NCI-H1105 treated with DMSO at 0.1 percent for 48 hours (cell line): ENCODE measurements around the gene FAF1.
"Not testable (repeated sequence)": the region's sequence is repeated elsewhere in the genome, so short reads cannot be mapped to it uniquely, and the experiment has no call there.

Experiments used
- DNase-seq: peaks from one replicate; lab custom pipeline; 2025; lab: John Stamatoyannopoulos, UW

The FAF1 gene

GRCh38 chr1:50959303-50959912, 659 bp downstream of the FAF1 start:
- DNase-seq = peak; percentile 58

DNA sequence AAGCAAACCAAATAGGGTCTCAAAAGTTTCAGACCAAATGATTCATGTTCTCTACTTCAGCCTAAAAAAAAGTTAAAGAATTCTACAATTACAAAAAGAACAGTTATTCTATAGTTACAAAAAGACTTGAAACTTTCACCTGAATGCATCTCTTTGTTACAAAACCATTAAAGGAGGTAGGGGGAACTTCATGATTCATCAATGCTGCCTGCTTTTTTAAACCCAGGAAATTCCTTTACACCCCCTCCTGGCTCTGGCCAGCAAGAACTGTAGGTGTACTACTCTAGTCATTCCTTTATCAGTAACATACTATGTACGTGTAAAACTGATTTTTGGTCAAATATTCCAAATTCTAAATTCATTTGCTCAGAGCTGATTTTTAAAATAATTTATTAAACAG, 5.0 kb downstream of the FAF1 start:
- DNase-seq = no peak

DNA sequence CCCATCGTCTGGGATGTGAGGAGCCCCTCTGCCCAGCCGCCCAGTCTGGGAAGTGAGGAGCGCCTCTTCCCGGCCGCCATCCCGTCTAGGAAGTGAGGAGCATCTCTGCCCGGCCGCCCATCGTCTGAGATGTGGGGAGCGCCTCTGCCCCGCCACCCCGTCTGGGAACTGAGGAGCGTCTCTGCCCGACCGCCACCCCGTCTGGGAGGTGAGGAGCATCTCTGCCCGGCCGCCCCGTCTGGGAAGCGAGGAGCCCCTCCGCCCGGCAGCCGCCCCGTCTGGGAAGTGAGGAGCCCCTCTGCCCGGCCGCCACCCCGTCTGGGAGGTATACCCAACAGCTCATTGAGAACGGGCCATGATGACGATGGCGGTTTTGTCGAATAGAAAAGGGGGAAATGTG, 7.5 kb downstream of the FAF1 start:
- DNase-seq = not testable (repeated sequence)

- no peak for DNase-seq
Observed at GRCh38 chr1:50950396-50950795, 9.7 kb downstream of the FAF1 start.

GRCh38 chr1:50949286-50949982, 10.6 kb downstream of the FAF1 start:
- no peak for DNase-seq

DNA sequence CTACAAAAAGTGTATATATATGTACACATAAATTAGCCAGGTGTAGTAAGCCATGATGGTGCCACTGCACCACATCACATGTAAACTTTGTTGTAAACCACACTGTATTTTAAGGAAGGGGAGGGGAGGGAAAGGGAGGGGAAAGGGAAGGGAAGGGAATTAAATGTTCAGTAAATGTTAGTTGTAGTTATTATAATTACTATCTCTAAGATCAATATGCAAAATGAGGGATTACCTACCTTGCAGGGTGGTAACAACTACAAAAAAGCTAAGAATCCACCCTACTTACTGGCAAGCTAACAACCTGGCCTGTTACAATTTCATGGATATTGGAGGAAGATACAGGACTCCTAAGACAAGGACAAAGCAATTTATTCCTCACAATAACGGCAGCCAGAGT, 17.7 kb downstream of the FAF1 start:
- no peak for DNase-seq

DNA sequence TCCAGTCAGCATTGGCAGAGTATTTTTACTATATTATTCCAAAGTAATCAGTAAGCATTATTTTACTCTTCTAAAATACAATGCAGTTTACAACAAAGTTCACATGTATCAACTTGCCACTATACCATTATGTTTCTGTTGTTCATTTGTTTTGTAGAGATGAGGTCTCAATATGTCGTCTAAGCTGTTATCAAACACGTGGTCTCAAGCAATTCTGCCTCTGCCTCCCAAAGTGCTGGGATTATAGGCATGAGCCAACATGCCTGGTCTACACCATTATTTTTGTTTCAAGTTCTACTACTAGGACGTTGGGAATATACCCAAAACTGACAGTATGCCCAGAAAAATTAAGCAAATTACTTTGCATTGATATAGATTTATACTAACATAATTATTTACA, 19.8 kb downstream of the FAF1 start:
- DNase-seq = peak; percentile 22

GRCh38 chr1:50936321-50936720, 23.7 kb downstream of the FAF1 start:
- no peak for DNase-seq

DNA sequence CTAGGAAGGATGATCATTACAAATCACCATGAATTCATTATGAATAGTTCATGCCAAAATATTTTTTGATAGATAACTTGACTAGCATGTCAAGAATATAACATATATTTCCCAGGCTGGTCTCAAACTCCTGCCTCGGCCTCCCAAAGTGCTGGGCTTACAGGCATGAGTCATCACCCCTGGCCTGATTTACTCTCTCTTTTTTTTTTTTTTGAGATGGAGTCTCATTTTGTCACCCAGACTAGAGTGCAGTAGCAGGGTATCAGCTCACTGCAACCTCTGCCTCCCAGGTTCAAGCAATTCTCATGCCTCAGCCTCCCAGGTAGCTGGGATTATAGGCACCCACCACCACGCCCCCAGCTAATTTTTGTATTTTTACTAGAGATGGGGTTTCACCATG, 24.8 kb downstream of the FAF1 start:
- not testable (repeated sequence) for DNase-seq

DNA sequence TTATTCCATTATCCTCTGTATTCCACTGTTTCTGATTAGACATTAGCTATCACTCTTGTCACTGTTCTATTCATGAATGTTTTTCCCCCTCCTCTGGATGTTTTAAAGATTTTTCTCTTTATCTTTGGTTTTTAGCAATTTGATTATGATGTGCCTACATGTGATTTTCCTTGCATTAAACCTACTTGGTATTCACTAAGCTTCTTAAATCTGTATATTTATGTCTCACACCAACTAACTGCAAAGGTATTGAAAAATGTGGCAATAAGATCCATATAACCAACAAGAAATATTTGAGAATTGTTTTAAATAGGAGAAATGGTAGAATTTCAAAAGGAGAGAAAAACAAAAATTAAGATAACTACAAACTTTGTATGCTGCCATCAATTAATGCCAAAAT, 25.2 kb downstream of the FAF1 start:
- no peak for DNase-seq

DNA sequence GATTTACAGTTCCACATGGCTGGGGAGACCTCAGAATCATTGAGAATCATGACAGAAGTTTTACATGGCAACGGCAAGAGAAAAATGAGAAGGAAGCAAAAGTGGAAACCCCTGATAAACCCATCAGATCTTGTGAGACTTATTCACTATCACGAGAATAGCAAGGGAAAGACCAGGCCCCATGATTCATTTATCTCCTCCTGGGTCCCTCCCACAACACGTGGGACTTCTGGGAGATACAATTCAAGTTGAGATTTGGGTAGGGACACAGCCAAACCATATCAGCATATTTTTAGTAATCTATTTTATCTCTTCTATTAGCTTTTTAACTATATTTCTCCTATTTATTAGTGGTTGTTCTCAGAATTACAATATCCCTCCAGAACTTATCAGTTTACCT, 26.3 kb downstream of the FAF1 start:
- DNase-seq = not testable (repeated sequence)

DNA sequence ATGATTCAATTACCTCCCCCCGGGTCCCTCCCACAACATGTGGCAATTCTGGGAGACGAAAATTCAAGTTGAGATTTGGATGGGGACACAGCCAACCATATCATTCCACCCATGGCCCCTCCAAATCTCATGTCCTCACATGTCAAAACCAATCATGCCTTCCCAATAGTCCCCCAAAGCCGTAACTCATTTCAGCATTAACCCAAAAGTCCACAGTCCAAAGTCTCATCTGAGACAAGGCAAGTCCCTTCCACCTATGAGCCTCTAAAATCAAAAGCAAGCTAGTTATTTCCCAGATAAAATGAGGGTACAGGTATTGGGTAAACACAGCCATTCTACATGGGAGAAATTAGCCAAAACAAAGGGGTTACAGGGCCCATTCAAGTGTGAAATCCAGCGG, 28.0 kb downstream of the FAF1 start:
- not testable (repeated sequence) for DNase-seq

DNA sequence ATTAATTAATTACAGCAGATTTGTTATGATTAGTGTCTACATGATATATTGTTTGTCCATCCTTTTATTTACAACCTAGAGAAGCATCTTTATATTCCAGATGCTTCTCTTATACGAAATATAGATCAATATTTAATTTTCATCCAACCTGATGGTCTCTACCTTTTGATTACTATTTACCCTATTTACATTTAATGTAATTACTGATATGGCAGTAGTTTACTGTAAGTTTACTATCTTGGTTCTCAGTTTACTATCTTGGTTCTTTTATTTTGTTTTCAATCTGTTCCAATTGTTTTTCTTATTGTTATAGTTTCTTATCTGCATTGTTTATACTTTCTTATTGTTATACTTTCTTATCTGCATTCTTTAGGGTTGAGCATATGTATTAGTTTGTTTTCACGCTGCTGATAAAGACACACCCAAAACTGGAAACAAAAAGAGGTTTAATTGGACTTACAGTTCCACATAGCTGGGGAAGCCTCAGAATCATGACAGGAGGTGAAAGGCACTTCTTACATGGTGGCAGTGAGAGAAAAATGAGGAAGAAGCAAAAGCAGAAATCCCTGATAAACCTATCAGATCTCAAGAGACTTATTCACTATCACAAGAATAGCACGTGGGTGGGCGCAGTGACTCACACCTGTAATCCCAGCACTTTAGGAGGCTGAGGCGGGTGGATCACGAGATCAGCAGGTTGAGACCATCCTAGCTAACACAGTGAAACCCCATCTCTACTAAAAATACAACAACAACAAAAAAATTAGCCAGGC, 28.9 kb downstream of the FAF1 start:
- no peak for DNase-seq

DNA sequence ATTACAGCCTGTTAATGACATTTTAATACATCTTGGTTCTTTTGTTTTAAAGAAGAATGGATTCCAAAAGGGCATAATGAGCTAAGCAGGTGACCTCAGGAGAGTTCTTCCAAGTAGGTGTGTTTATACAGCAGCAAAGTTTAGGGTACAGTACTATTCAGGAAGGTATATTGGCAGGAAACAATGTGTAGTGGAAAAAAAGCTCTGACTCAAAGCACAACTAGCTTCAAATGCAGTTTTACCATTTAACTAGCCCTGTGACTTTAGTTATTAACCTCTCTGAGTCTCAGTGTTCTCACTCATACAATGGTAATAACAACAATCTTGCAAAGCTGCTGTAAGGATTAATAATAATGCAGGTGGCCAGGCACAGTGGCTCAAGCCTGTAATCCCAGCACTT, 29.9 kb downstream of the FAF1 start:
- no peak for DNase-seq

- peak; percentile 38 for DNase-seq
Observed at GRCh38 chr1:50929376-50929958, 30.6 kb downstream of the FAF1 start.

DNA sequence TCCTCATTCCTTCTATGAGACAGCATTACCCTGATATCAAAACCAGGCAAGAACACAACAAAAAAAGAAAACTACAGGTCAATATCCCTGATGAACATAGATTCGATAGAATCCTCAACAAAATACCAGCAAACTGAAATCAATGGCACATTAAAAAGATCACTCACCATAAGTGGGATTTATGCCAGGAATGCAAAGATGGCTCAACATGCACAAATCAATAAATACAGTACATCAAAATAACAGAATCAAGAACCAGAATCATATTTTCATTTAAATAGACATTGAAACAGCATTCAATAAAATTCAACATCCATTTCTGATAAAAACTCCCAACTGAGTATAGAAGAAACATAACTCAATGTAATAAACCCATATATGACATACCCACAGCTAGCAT, 36.5 kb downstream of the FAF1 start:
- DNase-seq = no peak

DNA sequence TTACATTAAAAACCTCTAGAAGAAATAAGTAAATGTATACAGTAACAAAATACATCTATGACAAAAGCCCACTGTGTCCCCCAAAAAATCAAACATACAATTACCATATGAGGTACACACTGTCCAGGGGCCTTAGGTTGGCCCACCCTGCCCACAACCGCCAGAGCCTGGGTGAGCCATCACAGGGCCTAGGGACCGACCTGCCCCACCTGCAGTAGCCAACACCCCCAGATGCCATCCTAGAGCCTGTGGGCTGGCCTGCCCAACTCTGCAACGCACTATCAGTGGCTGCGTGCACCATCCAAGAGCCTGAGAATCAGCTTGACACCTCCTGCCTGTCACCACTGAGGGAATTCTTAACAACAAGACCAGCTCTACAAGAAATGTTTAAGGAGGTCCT, 39.0 kb downstream of the FAF1 start:
- DNase-seq = no peak

- DNase-seq = no peak
Observed at GRCh38 chr1:50920409-50920808, 39.7 kb downstream of the FAF1 start.

DNA sequence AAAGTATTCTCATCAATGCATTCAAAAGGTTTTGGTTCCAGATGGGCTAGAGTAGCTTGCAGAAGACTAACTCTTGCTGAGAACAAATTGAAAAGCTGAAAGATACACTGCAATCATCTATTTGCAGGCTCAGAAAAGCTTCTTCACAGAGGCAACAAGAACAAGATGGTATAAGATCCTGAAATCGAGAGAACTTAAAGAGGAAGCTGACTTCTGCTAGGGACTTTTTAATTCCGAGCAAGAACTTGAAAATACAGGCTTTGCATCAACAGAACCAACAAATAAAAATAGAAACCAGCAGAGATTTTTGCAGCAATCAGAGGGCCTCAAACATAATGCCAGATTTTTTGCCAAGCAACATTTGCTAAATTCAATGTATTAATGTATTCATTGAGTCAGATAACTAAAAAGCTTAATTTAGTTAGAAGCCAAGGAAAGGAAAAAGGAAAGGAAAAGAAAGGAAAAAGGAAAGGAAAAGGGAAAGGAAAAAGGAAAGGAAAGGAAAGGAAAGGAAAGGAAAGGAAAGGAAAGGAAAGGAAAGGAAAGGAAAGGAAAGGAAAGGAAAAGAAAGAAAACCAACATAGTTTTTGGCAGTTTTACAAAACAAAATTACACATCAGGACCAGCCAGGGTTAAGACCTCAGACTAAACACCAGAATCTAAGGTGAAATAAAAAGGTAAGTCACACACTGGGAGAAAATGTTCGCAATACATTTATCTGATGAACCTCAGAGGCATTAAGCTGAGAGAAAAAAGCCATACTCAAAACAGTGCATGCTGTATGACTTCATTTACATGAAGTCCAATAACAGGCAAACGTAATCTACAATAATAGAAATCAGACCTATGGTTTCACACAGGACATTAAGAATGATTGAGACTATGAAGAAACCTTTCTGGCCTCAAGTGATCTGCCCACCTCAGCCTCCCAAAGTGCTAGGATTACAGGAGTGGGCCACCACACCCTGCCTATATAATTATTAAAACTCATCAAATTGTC, 42.6 kb downstream of the FAF1 start:
- no peak for DNase-seq

GRCh38 chr1:50915621-50916020, 44.4 kb downstream of the FAF1 start:
- no peak for DNase-seq

DNA sequence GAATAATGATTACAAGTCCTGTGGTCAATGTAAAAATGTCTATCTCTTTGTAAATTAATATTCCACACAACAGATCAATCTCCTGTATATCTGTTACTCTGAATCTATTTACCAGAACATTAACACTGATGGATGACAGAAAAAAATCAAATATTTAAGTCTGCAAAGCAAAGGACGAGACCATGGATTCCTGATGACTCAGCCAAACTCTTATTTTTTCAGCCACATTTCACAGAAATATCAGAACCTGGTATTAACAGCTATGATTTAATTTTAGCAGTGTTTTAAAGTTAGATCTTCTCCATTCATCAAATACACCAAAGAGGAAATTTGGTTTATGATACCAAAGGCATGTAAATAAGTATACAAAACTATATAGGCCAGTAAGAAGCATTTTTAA, 46.1 kb downstream of the FAF1 start:
- DNase-seq = no peak

DNA sequence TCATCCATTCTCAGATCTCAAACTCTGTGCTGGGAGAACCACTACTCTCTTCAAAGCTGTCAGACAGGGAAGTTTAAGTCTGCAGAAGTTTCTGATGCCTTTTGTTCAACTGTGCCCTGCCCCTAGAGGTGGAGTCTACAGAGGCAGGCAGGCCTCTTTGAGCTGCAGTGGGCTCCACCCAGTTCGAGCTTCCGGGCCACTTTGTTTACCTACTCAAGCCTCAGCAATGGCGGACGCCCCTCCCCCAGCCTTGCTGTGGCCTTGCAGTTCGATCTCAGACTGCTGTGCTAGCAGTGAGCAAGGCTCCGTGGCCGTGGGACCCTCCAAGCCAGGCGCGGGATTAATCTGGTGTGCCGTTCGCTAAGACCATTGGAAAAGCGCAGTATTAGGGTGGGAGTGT, 49.7 kb downstream of the FAF1 start:
- DNase-seq = not testable (repeated sequence)
